ENCODE measurements around the gene AQP6.
A peak's percentile ranks its signal among the peaks of the same experiment; 100 is the strongest.

- TF ChIP-seq, protein P1, sequence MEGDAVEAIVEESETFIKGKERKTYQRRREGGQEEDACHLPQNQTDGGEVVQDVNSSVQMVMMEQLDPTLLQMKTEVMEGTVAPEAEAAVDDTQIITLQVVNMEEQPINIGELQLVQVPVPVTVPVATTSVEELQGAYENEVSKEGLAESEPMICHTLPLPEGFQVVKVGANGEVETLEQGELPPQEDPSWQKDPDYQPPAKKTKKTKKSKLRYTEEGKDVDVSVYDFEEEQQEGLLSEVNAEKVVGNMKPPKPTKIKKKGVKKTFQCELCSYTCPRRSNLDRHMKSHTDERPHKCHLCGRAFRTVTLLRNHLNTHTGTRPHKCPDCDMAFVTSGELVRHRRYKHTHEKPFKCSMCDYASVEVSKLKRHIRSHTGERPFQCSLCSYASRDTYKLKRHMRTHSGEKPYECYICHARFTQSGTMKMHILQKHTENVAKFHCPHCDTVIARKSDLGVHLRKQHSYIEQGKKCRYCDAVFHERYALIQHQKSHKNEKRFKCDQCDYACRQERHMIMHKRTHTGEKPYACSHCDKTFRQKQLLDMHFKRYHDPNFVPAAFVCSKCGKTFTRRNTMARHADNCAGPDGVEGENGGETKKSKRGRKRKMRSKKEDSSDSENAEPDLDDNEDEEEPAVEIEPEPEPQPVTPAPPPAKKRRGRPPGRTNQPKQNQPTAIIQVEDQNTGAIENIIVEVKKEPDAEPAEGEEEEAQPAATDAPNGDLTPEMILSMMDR (IDR thresholded peaks at IDR 0.05): peak; percentile 67 to 90 (median 70)
- TF ChIP-seq POLR2A (IDR thresholded peaks at IDR 0.05): no peak
Observed at GRCh38 chr12:49967042-49967776, 5.5 kb upstream of the AQP6 start.

Measured in right lobe of liver (tissue), 4 donors.